DOHH2 (cell line): ENCODE data around the gene KRTAP10-6.
"Not testable (repeated sequence)": the region's sequence is repeated elsewhere in the genome, so short reads cannot be mapped to it uniquely, and the experiment has no call there.

Source experiments
- EZH2phosphoT487 ChIP-seq: fragments of 200-600 bp; sonication (generic); IDR thresholded peaks from 2 replicates; pipeline ENCODE4 v1.6.1; 2017; ENCODE audit warnings: borderline replicate concordance, mild to moderate bottlenecking, antibody characterized with exemption, low read length, moderate library complexity, mixed read lengths
- TF ChIP-seq, protein P1 (sequence below): fragments of 200-600 bp; sonication (generic); IDR thresholded peaks from one replicate; pipeline ENCODE4 v1.5.1; 2014; ENCODE audit warnings: antibody characterized with exemption, mild to moderate bottlenecking, low read depth, low read length; ENCODE audit not compliant: poor library complexity, severe bottlenecking

GRCh38 chr21:44627181-44627822, 35.0 kb upstream of the KRTAP10-6 start:
- TF ChIP-seq, protein P1, sequence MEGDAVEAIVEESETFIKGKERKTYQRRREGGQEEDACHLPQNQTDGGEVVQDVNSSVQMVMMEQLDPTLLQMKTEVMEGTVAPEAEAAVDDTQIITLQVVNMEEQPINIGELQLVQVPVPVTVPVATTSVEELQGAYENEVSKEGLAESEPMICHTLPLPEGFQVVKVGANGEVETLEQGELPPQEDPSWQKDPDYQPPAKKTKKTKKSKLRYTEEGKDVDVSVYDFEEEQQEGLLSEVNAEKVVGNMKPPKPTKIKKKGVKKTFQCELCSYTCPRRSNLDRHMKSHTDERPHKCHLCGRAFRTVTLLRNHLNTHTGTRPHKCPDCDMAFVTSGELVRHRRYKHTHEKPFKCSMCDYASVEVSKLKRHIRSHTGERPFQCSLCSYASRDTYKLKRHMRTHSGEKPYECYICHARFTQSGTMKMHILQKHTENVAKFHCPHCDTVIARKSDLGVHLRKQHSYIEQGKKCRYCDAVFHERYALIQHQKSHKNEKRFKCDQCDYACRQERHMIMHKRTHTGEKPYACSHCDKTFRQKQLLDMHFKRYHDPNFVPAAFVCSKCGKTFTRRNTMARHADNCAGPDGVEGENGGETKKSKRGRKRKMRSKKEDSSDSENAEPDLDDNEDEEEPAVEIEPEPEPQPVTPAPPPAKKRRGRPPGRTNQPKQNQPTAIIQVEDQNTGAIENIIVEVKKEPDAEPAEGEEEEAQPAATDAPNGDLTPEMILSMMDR = not testable (repeated sequence)
- not testable (repeated sequence) for TF ChIP-seq EZH2phosphoT487
